Ectodermal cell (in vitro differentiated cells): Measurements from ENCODE around the gene AGTRAP.

Experiments
- H3K27ac ChIP-seq: 2 replicates; pipeline ENCODE4 v1.7.0; 2013; ENCODE audit warnings: mild to moderate bottlenecking, low read depth, low read length; ENCODE audit not compliant: insufficient read depth, poor library complexity, severe bottlenecking
- H3K27me3 ChIP-seq: 2 replicates; pipeline ENCODE4 v1.7.0; 2013; ENCODE audit warnings: mild to moderate bottlenecking, low read length; ENCODE audit not compliant: insufficient read depth, control insufficient read depth, poor library complexity, severe bottlenecking
- H3K36me3 ChIP-seq: one replicate; pipeline ENCODE4 v1.7.0; 2013; ENCODE audit warnings: low read length; ENCODE audit not compliant: control insufficient read depth, insufficient read depth
- H3K4me1 ChIP-seq: one replicate; pipeline ENCODE4 v1.7.0; 2013; ENCODE audit warnings: low read length; ENCODE audit not compliant: control insufficient read depth, insufficient read depth
- H3K4me3 ChIP-seq: 2 replicates; pipeline ENCODE4 v1.7.0; 2013; ENCODE audit warnings: low read depth, low read length, control low read depth; ENCODE audit not compliant: insufficient read depth
- H3K9me3 ChIP-seq: 2 replicates; pipeline ENCODE4 v1.7.0; 2013; ENCODE audit warnings: mild to moderate bottlenecking, low read length, moderate library complexity; ENCODE audit not compliant: control insufficient read depth
- WGBS, 2 experiments: methylation state at CpG; one replicate each; pipeline ENCODE4 v1.1.7; 2013; ENCODE audit warnings: missing lambda C conversion rate in 2 of 2; 5-methylcytosine and 5-hydroxymethylcytosine counted together

AGTRAP gene

GRCh38 chr1:11721311-11721710 lies 14.6 kb upstream of the AGTRAP start:
- WGBS, 2 experiments: 95% methylated on average over 4 of the region's 4 CpGs
- H3K9me3 ChIP-seq: no peaks in the 10 kb centered on the region
- H3K27ac ChIP-seq: no peak overlapping the region
- H3K27me3 ChIP-seq: no peaks in the 10 kb centered on the region
- H3K36me3 ChIP-seq: no peaks in the 10 kb centered on the region
- H3K4me1 ChIP-seq: peaks cover 4% of the 10 kb centered on the region
- H3K4me3 ChIP-seq: no peak overlapping the region

GRCh38 chr1:11722538-11722937 lies 13.4 kb upstream of the AGTRAP start:
- WGBS, 2 experiments: 95 to 97% methylated on average over 2 of the region's 2 CpGs
- Histone ChIP-seq H3K4me1 (peaks cover 4% of the 10 kb centered on the region), H3K27me3 (no peaks in the 10 kb centered on the region), H3K4me3 (no peak overlapping the region), H3K9me3 (no peaks in the 10 kb centered on the region), H3K27ac (no peak overlapping the region), H3K36me3 (no peaks in the 10 kb centered on the region)

- H3K27ac ChIP-seq: no peak overlapping the region
- peaks cover 10% of the 10 kb centered on the region for H3K4me1 ChIP-seq
- H3K9me3 ChIP-seq: no peaks in the 10 kb centered on the region
- H3K36me3 ChIP-seq: no peaks in the 10 kb centered on the region
- H3K27me3 ChIP-seq: no peaks in the 10 kb centered on the region
- 52 to 54% methylated on average over 5 of the region's 5 CpGs for WGBS, 2 experiments
- H3K4me3 ChIP-seq: no peak overlapping the region
These were observed 10.3 kb upstream of the AGTRAP start for GRCh38 chr1:11725616-11726015.

- Histone ChIP-seq H3K4me3 (no peak overlapping the region), H3K4me1 (peaks cover 13% of the 10 kb centered on the region), H3K27me3 (no peaks in the 10 kb centered on the region), H3K9me3 (no peaks in the 10 kb centered on the region), H3K36me3 (no peaks in the 10 kb centered on the region), H3K27ac (no peak overlapping the region)
- 94 to 97% methylated on average over 4 of the region's 4 CpGs for WGBS, 2 experiments
These were observed 8.8 kb upstream of the AGTRAP start for GRCh38 chr1:11727119-11727518.

- no peaks in the 10 kb centered on the region for H3K27me3 ChIP-seq
- H3K4me1 ChIP-seq: peaks cover 15% of the 10 kb centered on the region
- H3K27ac ChIP-seq: no peak overlapping the region
- no peak overlapping the region for H3K4me3 ChIP-seq
- 92 to 97% methylated on average over 4 of the region's 4 CpGs for WGBS, 2 experiments
- no peaks in the 10 kb centered on the region for H3K36me3 ChIP-seq
- no peaks in the 10 kb centered on the region for H3K9me3 ChIP-seq
These were observed 7.7 kb upstream of the AGTRAP start for GRCh38 chr1:11728126-11728806.

- WGBS, 2 experiments: 92 to 93% methylated on average over 11 of the region's 11 CpGs
- H3K36me3 ChIP-seq: no peaks in the 10 kb centered on the region
- H3K27me3 ChIP-seq: no peaks in the 10 kb centered on the region
- H3K9me3 ChIP-seq: no peaks in the 10 kb centered on the region
- H3K4me3 ChIP-seq: no peak overlapping the region
- no peak overlapping the region for H3K27ac ChIP-seq
- H3K4me1 ChIP-seq: peaks cover 15% of the 10 kb centered on the region
These were observed 6.8 kb upstream of the AGTRAP start for GRCh38 chr1:11729155-11729497.

GRCh38 chr1:11729498-11730428 lies 6.2 kb upstream of the AGTRAP start:
- 72 to 75% methylated on average over 26 of the region's 26 CpGs for WGBS, 2 experiments
- H3K27me3 ChIP-seq: no peaks in the 10 kb centered on the region
- H3K9me3 ChIP-seq: no peaks in the 10 kb centered on the region
- H3K27ac ChIP-seq: no peak overlapping the region
- H3K4me3 ChIP-seq: no peak overlapping the region
- H3K36me3 ChIP-seq: no peaks in the 10 kb centered on the region
- peaks cover 15% of the 10 kb centered on the region for H3K4me1 ChIP-seq

- 92 to 93% methylated on average over 5 of the region's 5 CpGs for WGBS, 2 experiments
- no peak overlapping the region for H3K4me3 ChIP-seq
These were observed 5.5 kb upstream of the AGTRAP start for GRCh38 chr1:11730429-11730891.

GRCh38 chr1:11731691-11732283 lies 4.1 kb upstream of the AGTRAP start:
- Histone ChIP-seq H3K27ac (peak overlapping the region; percentile 1), H3K4me3 (no peak overlapping the region), H3K36me3 (no peaks in the 10 kb centered on the region), H3K27me3 (no peaks in the 10 kb centered on the region), H3K9me3 (no peaks in the 10 kb centered on the region), H3K4me1 (peaks cover 16% of the 10 kb centered on the region)
- 31 to 32% methylated on average over 16 of the region's 17 CpGs for WGBS, 2 experiments

More at GRCh38 chr1:11730429-11730891, 5.5 kb upstream of the AGTRAP start:
- Histone ChIP-seq H3K9me3 (no peaks in the 10 kb centered on the region), H3K4me1 (peaks cover 14% of the 10 kb centered on the region), H3K36me3 (no peaks in the 10 kb centered on the region), H3K27ac (no peak overlapping the region), H3K27me3 (no peaks in the 10 kb centered on the region)

- Histone ChIP-seq H3K27ac (no peak overlapping the region), H3K9me3 (no peaks in the 10 kb centered on the region), H3K4me1 (peaks cover 22% of the 10 kb centered on the region), H3K27me3 (no peaks in the 10 kb centered on the region), H3K36me3 (no peaks in the 10 kb centered on the region), H3K4me3 (no peak overlapping the region)
- WGBS, 2 experiments: 94 to 99% methylated on average over 3 of the region's 3 CpGs
These were observed 2.6 kb upstream of the AGTRAP start for GRCh38 chr1:11733306-11733705.
